Urothelium cell line (cell line): ENCODE results near the gene TAMALIN.

Experiments used
- DNase-seq: peaks from one replicate; pipeline ENCODE4 v3.0.0; 2011; ENCODE audit warnings: low spot score, mixed read lengths
- FAIRE-seq: peaks from 2 replicates; lab custom pipeline; 2011; peaks lifted over from hg19 to GRCh38; lab: Jason Lieb, UNC

Gene TAMALIN

DNA sequence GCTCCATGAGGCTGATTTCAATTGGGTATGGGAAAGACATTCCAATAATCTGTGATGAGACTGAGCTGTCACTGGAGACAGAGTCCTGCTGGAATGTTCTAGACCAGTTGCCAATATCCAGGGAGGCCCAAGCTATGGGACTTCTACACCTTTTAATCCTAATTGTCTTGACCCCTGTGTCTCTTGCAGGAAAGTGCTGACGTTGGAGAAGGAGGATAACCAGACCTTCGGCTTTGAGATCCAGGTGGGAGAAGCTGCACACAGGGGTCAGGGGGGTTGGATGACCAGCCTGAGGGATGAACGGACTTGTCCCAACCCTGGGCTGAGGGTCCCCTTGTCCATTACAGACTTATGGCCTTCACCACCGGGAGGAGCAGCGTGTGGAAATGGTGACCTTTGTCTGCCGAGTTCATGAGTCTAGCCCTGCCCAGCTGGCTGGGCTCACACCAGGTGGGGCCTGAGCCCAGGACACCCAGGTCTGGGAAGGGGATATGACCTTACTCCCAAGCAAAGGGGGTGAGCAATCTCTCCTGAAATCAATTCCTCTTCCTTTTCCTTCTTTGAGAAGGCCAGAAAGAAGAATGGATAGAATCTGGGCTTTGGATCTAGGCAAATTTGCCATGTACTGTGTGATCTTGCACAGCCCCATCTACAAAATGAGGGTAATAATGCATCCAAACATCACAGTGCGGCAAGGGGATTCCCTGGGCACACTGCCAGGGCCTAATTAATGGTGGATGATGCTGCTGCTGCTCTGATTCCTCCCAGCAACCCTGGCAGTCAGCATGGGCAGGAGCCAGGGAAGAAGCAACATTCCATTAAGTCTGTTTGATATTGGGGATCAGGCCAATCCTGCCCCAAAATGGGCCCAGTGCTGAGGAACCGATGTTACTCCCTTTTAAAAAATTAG lies 4.2 kb downstream of the TAMALIN start:
- FAIRE-seq = peak; percentile 83
- DNase-seq = no peak

GRCh38 chr12:52011602-52012214 lies 5.0 kb downstream of the TAMALIN start:
- no peak for FAIRE-seq

DNA sequence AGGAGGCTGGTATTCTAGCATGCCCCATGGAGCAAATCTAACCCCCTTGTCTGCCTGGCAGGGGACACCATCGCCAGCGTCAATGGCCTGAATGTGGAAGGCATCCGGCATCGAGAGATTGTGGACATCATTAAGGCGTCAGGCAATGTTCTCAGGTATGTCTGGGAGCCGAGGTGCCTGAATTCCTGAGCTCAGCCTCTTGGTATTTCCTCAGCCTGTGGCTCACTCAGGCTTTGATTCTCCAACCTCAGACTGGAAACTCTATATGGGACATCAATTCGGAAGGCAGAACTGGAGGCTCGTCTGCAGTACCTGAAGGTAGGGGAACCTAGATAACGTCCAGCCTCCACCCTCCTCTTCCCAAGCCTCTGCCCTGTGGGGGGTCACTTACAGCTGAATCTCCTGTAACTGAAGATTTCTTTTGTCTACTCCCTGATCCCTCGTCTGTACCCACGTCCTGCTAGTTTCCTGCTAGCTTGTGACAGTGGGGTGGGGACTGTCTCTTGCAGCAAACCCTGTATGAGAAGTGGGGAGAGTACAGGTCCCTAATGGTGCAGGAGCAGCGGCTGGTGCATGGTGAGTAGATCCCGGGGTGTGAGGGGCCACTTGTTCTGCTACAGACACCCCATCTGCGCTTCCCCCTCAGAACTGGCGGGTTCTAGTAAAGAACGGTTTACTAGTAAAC lies 7.0 kb downstream of the TAMALIN start:
- no peak for DNase-seq
- FAIRE-seq = no peak

More at GRCh38 chr12:52011602-52012214, 5.0 kb downstream of the TAMALIN start:
- no peak for DNase-seq

- FAIRE-seq (no peak), DNase-seq (no peak)
Observed at GRCh38 chr12:52014567-52015530, 8.1 kb downstream of the TAMALIN start.

- DNase-seq = no peak
- FAIRE-seq = no peak
Observed at GRCh38 chr12:52015532-52016041, 8.8 kb downstream of the TAMALIN start.

DNA sequence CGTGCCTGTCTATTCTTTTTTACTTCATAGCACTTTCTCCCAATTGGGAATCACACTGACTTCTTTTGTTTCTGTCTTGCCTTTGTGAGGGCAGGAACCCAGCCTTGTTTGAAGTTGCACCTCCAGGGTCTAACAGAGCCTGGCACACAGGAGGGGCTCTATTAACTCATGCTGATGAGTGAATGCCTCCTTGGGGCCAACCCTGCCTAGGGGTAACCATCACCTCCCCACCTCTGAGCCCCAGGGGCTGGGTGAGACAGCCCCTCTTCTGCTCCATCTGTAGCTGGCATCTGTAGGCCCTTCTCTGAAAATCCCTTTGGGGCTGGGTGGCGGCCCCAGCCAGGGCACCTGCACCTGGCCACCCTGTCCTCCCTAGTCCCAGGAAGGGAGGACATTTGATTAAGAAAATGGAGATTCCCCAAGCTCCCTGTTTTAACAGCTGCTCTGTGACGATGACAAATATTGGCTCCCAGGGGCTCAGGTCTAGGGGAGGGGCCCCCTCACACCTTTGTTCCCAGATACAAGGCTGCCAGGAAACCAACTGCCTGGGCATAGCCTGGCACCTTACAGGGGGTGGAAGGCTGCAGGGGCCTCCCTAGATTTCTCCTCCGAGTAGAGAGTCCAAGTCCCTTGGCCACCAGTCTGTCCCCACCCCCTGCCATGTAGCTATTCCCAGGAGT lies 11.8 kb downstream of the TAMALIN start:
- DNase-seq = no peak
- no peak for FAIRE-seq

- FAIRE-seq = no peak
- no peak for DNase-seq
Observed at GRCh38 chr12:52019113-52019770, 12.5 kb downstream of the TAMALIN start.

- FAIRE-seq (no peak), DNase-seq (peak; percentile 65)
Observed at GRCh38 chr12:52020539-52021336, 14.0 kb downstream of the TAMALIN start.

DNA sequence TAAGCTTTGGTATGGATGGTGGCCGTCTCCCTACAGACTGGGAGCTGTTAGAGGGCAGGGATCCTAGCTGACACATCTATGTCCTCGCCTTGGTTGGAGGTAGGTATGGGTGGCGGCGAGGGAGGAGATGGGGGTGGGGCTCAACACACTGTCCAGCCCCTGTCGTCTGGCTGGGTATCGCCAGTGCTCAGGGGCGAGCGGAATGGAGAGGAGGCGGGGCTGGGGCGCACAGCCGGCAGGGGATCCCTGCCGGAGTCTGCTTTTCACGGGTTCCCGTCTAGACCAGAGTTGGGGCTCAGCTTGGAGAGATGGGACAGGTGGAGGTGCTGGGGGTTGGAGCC lies 16.1 kb downstream of the TAMALIN start:
- DNase-seq (peak; percentile 37), FAIRE-seq (no peak)

- DNase-seq (peak; percentile 91), FAIRE-seq (peak; percentile 84)
Observed at GRCh38 chr12:52023182-52023975, 16.6 kb downstream of the TAMALIN start.

DNA sequence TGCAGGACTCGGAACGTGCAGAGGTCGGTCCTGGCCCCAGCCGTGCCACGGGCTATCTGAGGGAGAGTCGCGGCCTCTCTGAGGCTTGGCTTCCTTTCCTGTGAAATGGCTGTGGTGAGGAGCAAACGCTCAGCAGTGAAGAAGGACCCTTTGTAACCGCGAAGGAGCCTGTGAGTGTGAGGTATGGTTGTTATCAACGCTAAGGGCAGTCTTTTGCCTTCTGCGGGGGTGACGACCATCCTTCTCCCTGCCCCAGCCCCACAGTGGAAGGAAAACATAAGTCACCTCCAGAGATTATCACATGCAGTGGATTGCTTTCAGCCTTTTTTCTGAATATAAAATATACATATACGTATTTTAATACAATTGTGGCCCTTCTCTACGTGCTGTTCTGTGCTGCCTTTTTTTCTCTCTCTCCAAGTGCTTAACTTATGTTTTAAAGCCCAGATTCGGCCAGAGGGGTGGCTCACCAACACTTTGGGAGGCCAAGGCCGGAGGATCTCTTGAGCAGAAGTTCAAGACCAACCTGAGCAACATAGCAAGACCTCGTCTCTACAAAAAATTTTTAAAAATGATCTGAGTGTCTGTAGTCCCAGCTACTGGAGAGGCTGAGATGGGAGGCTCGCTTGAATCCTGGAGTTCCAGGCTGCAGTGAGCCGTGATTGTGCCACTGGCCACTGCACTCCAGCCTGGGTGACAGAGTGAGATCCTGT lies 17.4 kb downstream of the TAMALIN start:
- no peak for DNase-seq
- FAIRE-seq = no peak

GRCh38 chr12:52024845-52025230 lies 18.1 kb downstream of the TAMALIN start:
- FAIRE-seq = no peak

GRCh38 chr12:52026263-52026662 lies 19.5 kb downstream of the TAMALIN start:
- FAIRE-seq (no peak), DNase-seq (no peak)

More at GRCh38 chr12:52024845-52025230, 18.1 kb downstream of the TAMALIN start:
- no peak for DNase-seq

- FAIRE-seq = no peak
- no peak for DNase-seq
Observed at GRCh38 chr12:52027085-52027843, 20.5 kb downstream of the TAMALIN start.

DNA sequence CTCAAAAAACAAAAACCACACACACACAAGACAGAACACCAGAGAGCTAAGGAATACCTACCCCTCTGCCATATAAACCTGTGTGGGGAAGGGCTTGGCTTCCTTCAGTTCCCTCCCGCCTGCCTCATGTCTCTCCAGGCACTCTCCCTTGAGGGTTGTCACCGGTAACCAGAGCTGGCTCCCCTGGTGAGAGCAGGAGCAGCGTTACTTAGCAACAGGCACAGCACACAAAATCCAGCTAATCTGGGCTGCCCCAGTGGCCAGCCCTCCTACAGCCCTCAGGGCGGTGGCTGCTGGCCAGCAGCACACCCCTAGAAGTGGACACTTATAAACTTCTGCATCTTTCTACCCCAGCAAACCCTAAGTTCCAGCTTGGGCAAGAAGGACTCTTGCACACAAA lies 22.9 kb downstream of the TAMALIN start:
- no peak for DNase-seq
- FAIRE-seq = no peak

- FAIRE-seq = no peak
- no peak for DNase-seq
Observed at GRCh38 chr12:52032446-52032803, 25.7 kb downstream of the TAMALIN start.
